Panc1 (cell line): ENCODE results near the gene DEDD2. TPM values are rescaled to one million over a fixed set of nuclear protein-coding genes. Genes with fewer than 3 reads are reported as not detected.

ENCODE experiments used
- ATAC-seq: fragments of 200-7000 bp; cut with Tn5 transposase; 2 replicates; pipeline ENCODE4 v1.9.1; 2020; ENCODE audit warnings: mild to moderate bottlenecking, moderate library complexity
- BruUV-seq: library from RNA; stranded (reverse); fragments of 400-500 nt; replicated peaks from 2 replicates; lab custom pipeline; 2021; lab: Mats Ljungman, UMichigan
- CTCF ChIA-PET: fragments of 300-600 bp; sonication (Branson Sonifier 250); formaldehyde crosslinking; loops from one replicate; lab custom pipeline; 2022; ENCODE audit warnings: antibody characterized with exemption; lab: Charles Lee
- POLR2A ChIA-PET: fragments of 300-600 bp; sonication (Branson Sonifier 250); formaldehyde crosslinking; loops from one replicate; lab custom pipeline; 2022; ENCODE audit warnings: antibody characterized with exemption; lab: Charles Lee
- DNase-seq: peaks from one replicate; pipeline ENCODE4 v3.0.0-alpha.2; 2010; ENCODE audit warnings: low read depth, low spot score
- H3K27ac ChIP-seq: 2 replicates; pipeline ENCODE4 v1.5.1; 2011; ENCODE audit warnings: mild to moderate bottlenecking, low read length, inconsistent platforms
- H3K27me3 ChIP-seq: fragments of 200-500 bp; sonication (Bioruptor generic); 2 replicates; pipeline ENCODE4 v1.6.0; 2014; ENCODE audit warnings: low read length, inconsistent platforms; ENCODE audit not compliant: control insufficient read depth, insufficient read depth
- H3K36me3 ChIP-seq: fragments of 200-500 bp; sonication (Bioruptor generic); 2 replicates; pipeline ENCODE4 v1.5.1; 2014; ENCODE audit warnings: inconsistent platforms, mild to moderate bottlenecking, low read length, moderate library complexity; ENCODE audit not compliant: control insufficient read depth, insufficient read depth
- H3K4me1 ChIP-seq: 2 replicates; pipeline ENCODE4 v1.5.1; 2011; ENCODE audit warnings: inconsistent platforms, mild to moderate bottlenecking, low read length, moderate library complexity; ENCODE audit not compliant: control insufficient read depth, insufficient read depth
- H3K4me3 ChIP-seq, 2 experiments: 2 replicates each; pipeline ENCODE4 v1.5.1; 2011 to 2012; ENCODE audit warnings: low read depth in 2 of 2, low read length in 2 of 2, mild to moderate bottlenecking in 2 of 2, inconsistent platforms in 1 of 2, moderate library complexity in 1 of 2
- H3K9me3 ChIP-seq: fragments of 200-500 bp; sonication (Bioruptor generic); 2 replicates; pipeline ENCODE4 v1.5.1; 2014; ENCODE audit warnings: low read depth, mild to moderate bottlenecking, inconsistent platforms, low read length, moderate library complexity; ENCODE audit not compliant: control insufficient read depth, insufficient read depth
- CTCF ChIP-seq: fragments of 450-650 bp; IDR thresholded peaks from 2 replicates; pipeline ENCODE4 v1.5.1; 2017; ENCODE audit warnings: mild to moderate bottlenecking
- POLR2AphosphoS5 ChIP-seq: IDR thresholded peaks from 2 replicates; pipeline ENCODE4 v1.6.1; 2012; ENCODE audit warnings: mild to moderate bottlenecking, low read depth, low read length, moderate library complexity
- REST ChIP-seq, 2 experiments: IDR thresholded peaks; 2 replicates each; pipeline ENCODE4 v1.6.1; 2011 to 2012; ENCODE audit warnings: low read depth in 2 of 2, control low read depth in 1 of 2, low read length in 1 of 2, mild to moderate bottlenecking in 1 of 2, moderate library complexity in 1 of 2; ENCODE audit not compliant: insufficient read depth in 1 of 2
- SIN3A ChIP-seq: IDR thresholded peaks from 2 replicates; pipeline ENCODE4 v1.6.1; 2012; ENCODE audit warnings: low read depth, mild to moderate bottlenecking, low read length, moderate library complexity, borderline replicate concordance; ENCODE audit not compliant: insufficient read depth
- TCF7L2 ChIP-seq: IDR thresholded peaks from 2 replicates; pipeline ENCODE4 v1.6.1; 2011; ENCODE audit warnings: mild to moderate bottlenecking, low read depth, low read length, inconsistent platforms
- in situ Hi-C: cut with HindIII; loops from 2 replicates; pipeline ENCODE4 v1.10.0; 2016; ENCODE audit warnings: low sequenced_read_pairs, low pct_unique_long_range_greater_than_20kb
- intact Hi-C: fragments of 100-400 bp; cut with micrococcal nuclease; formaldehyde crosslinking; loops from one replicate; pipeline ENCODE4 v1.10.0; 2022; ENCODE audit not compliant: unreplicated experiment
- total RNA-seq: library from RNA; stranded (reverse); gene quantifications from one replicate; pipeline ENCODE4 v1.2.1, GENCODE V29; 2021; ENCODE audit not compliant: unreplicated experiment

Gene DEDD2
- total RNA-seq, 1 experiment from 2014 or later, result 13.2 TPM

- Histone ChIP-seq H3K27ac (no peak overlapping the region), H3K36me3 (no peaks in the 10 kb centered on the region), H3K4me3 (no peak overlapping the region), H3K9me3 (no peaks in the 10 kb centered on the region), H3K4me1 (no peaks in the 10 kb centered on the region), H3K27me3 (no peaks in the 10 kb centered on the region; the same call in 1 of the 2 replicates)
- ChIA-PET CTCF (interaction anchor here (1.0 kb wide), 1 partner anchor 17 kb away, joined by 3 read pairs; the partner anchor contains the start of gene POU2F2), POLR2A (no interaction called here)
- TF ChIP-seq TCF7L2 (no peak), SIN3A (no peak), REST (IDR thresholded peaks at IDR 0.05; ENCODE audit: insufficient read depth in 1 of 2, low read depth in 2 of 2, low read length in 1 of 2) (no peak), CTCF (no peak), POLR2AphosphoS5 (no peak)
- no TSS peak for BruUV-seq
- ATAC-seq, result 0 out of 2 replicates have a peak, but pooled peaks have one; percentile 29
- intact Hi-C loops, result no loop called here
- no peak for DNase-seq
- in situ Hi-C loops, result no loop called here
Measured at GRCh38 chr19:42149447-42150202, 67.9 kb downstream of the DEDD2 start.

Other genes with a start within 250 kb of the DEDD2 start
- 4.9 TPM for gene ATP1A3, start 223.4 kb downstream of the DEDD2 start, total RNA-seq
- gene GRIK5, start 147.5 kb downstream of the DEDD2 start, total RNA-seq, result 0.62 TPM
- 15.7 TPM for gene ZNF574, start 141.5 kb downstream of the DEDD2 start, total RNA-seq
- 0.10 TPM for gene POU2F2, start 85.2 kb downstream of the DEDD2 start, total RNA-seq
- gene ZNF526, start 2.6 kb upstream of the DEDD2 start, total RNA-seq, result 10.5 TPM
- gene GSK3A, start 24.9 kb upstream of the DEDD2 start, total RNA-seq, result 46.0 TPM
- gene ERF, start 37.5 kb upstream of the DEDD2 start, total RNA-seq, result 85.7 TPM
- gene CIC, start 51.6 kb upstream of the DEDD2 start, total RNA-seq, result 67.4 TPM
- 2.1 TPM for gene PRR19, start 84.5 kb upstream of the DEDD2 start, total RNA-seq
- 92.2 TPM for gene PAFAH1B3, start 84.9 kb upstream of the DEDD2 start, total RNA-seq
- 3.0 TPM for gene TMEM145, start 95.6 kb upstream of the DEDD2 start, total RNA-seq
- gene MEGF8, start 108.0 kb upstream of the DEDD2 start, total RNA-seq, result 14.2 TPM
- 4.6 TPM for gene CNFN, start 172.6 kb upstream of the DEDD2 start, total RNA-seq
- gene LIPE, start 209.7 kb upstream of the DEDD2 start, total RNA-seq, result 3.4 TPM
- gene CXCL17, start 225.3 kb upstream of the DEDD2 start, total RNA-seq, result not detected